Measurements from ENCODE around the gene RGS9BP.
"Not testable (repeated sequence)": the region's sequence is repeated elsewhere in the genome, so short reads cannot be mapped to it uniquely, and the experiment has no call there.

RGS9BP gene

GRCh38 chr19:32700129-32700528 is 24.5 kb downstream of the RGS9BP start:
- not testable (repeated sequence) for DNase-seq

GRCh38 chr19:32702010-32702409 is 26.4 kb downstream of the RGS9BP start:
- DNase-seq = no peak

GRCh38 chr19:32704006-32704405 is 28.4 kb downstream of the RGS9BP start:
- not testable (repeated sequence) for DNase-seq

GRCh38 chr19:32708457-32708856 is 32.8 kb downstream of the RGS9BP start:
- peak; percentile 39 for DNase-seq

GRCh38 chr19:32709032-32709431 is 33.4 kb downstream of the RGS9BP start:
- no peak for DNase-seq

GRCh38 chr19:32711747-32712146 is 36.1 kb downstream of the RGS9BP start:
- no peak for DNase-seq

GRCh38 chr19:32716203-32716602 is 40.6 kb downstream of the RGS9BP start:
- not testable (repeated sequence) for DNase-seq

GRCh38 chr19:32717496-32717895 is 41.8 kb downstream of the RGS9BP start:
- no peak for DNase-seq

GRCh38 chr19:32718286-32718685 is 42.6 kb downstream of the RGS9BP start:
- DNase-seq = no peak

- no peak for DNase-seq
Measured at GRCh38 chr19:32719611-32720059, 44.0 kb downstream of the RGS9BP start, which contains the start of gene TDRD12. Gene TDRD12, plus strand, starts transcription at chr19:32719767. Its CDS starts 306 bp downstream, at chr19:32720073.

- DNase-seq = no peak
Measured at GRCh38 chr19:32720216-32720935, 44.7 kb downstream of the RGS9BP start.

GRCh38 chr19:32720936-32721250 is 45.2 kb downstream of the RGS9BP start:
- no peak for DNase-seq

Measured in stimulated activated CD4-positive, alpha-beta T cell treated with anti-CD3 and anti-CD28 coated beads, Interleukin-4, amount 100 ng/mL, for 24 hours (primary cell).